Measurements from ENCODE around the gene MINDY3. TPM values are rescaled to one million over a fixed set of nuclear protein-coding genes. Genes with fewer than 3 reads are reported as not detected.

MINDY3 gene
- total RNA-seq, 1 experiment from 2014 or later = 10.8 TPM

DNA sequence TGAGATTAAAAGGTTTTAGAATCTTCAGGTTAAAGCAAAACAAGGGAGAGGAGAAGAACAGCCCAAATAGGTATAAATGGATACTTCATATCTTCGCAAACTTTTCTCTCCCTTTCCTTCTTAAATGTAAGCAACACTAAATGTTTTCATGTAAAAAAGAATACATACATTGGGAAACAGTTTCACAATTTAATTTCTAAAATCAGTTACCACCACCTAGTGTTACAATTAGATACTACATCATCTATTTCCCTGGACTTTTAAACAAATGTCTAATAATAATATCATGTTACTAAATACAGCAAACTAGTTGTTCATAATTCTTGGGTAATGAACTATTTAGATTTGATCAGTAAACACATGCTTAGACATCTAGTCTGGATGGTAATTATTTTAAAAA is 35.8 kb downstream of the MINDY3 start:
- no peaks in the 10 kb centered on the region for H4K20me1 ChIP-seq (ENCODE audit: insufficient read depth)
- ChIA-PET CTCF (no interaction called here), POLR2A (ENCODE audit: unreplicated experiment) (no interaction called here)
- H2AFZ ChIP-seq = no peak overlapping the region
- no peaks in the 10 kb centered on the region for H3K36me3 ChIP-seq (ENCODE audit: low read depth)
- no peak for DNase-seq
- H3K27ac ChIP-seq = no peak overlapping the region
- no peaks in the 10 kb centered on the region for H3K9me3 ChIP-seq (ENCODE audit: insufficient read depth, low read depth)
- no peak overlapping the region for H3K4me3 ChIP-seq
- H3K4me1 ChIP-seq (replicated peaks; ENCODE audit: insufficient read depth) = no peaks in the 10 kb centered on the region
- intact Hi-C loops (cut with micrococcal nuclease; ENCODE audit: unreplicated experiment) = loop anchor here (5.0 kb wide), 1 partner anchor 392 kb away; no protein-coding TSS in a partner anchor
- no peak for TF ChIP-seq EZH2 (IDR thresholded peaks at IDR 0.05; ENCODE audit: low read depth)
- TF ChIP-seq, protein P1, sequence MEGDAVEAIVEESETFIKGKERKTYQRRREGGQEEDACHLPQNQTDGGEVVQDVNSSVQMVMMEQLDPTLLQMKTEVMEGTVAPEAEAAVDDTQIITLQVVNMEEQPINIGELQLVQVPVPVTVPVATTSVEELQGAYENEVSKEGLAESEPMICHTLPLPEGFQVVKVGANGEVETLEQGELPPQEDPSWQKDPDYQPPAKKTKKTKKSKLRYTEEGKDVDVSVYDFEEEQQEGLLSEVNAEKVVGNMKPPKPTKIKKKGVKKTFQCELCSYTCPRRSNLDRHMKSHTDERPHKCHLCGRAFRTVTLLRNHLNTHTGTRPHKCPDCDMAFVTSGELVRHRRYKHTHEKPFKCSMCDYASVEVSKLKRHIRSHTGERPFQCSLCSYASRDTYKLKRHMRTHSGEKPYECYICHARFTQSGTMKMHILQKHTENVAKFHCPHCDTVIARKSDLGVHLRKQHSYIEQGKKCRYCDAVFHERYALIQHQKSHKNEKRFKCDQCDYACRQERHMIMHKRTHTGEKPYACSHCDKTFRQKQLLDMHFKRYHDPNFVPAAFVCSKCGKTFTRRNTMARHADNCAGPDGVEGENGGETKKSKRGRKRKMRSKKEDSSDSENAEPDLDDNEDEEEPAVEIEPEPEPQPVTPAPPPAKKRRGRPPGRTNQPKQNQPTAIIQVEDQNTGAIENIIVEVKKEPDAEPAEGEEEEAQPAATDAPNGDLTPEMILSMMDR (conservative IDR thresholded peaks at IDR 0.05) = peak; percentile 64
- no peaks in the 10 kb centered on the region for H3K27me3 ChIP-seq (ENCODE audit: insufficient read depth, low read depth)
- BruUV-seq (replicated peaks) = no TSS peak
- H3K79me2 ChIP-seq (ENCODE audit: low read depth) = no peaks in the 10 kb centered on the region
- no peaks in the 10 kb centered on the region for H3F3A ChIP-seq (ENCODE audit: insufficient read depth, low read depth)
- H3K4me2 ChIP-seq = no peak overlapping the region
- H3K9me2 ChIP-seq (ENCODE audit: insufficient read depth) = no peaks in the 10 kb centered on the region

DNA sequence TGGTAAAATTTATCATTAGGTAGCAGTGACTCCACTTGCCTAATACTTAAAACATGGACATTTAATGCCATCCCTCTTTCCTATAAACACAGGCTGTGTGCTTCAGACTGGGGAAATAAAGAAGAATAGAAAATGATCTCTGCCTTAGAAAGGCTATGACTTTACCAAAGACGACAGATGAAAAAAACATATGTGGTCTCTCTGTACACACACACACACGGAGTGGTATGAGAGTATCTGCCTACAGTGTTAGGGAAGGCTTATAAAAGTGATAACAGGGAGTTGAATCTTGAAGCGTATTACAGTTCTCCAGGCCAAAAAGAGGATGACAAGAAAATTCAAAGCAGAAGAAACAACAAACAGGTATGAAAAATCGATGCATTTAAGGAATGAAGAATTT is 38.2 kb downstream of the MINDY3 start:
- intact Hi-C loops (cut with micrococcal nuclease; ENCODE audit: unreplicated experiment) = loop anchor here (5.0 kb wide), 1 partner anchor 390 kb away; no protein-coding TSS in a partner anchor
- no TSS peak for BruUV-seq (replicated peaks)

GRCh38 chr10:15821046-15821683 is 39.1 kb downstream of the MINDY3 start:
- ChIA-PET POLR2A (ENCODE audit: unreplicated experiment) (no interaction called here), CTCF (interaction anchor here (0.6 kb wide), 1 partner anchor 10 kb away, joined by 14 read pairs; no protein-coding TSS in a partner anchor)
- TF ChIP-seq EZH2 (IDR thresholded peaks at IDR 0.05; ENCODE audit: low read depth) = no peak
- TF ChIP-seq, protein P1 (conservative IDR thresholded peaks at IDR 0.05) = no peak
- H3K27ac ChIP-seq = no peak overlapping the region
- H3K79me2 ChIP-seq (ENCODE audit: low read depth) = no peaks in the 10 kb centered on the region
- no peaks in the 10 kb centered on the region for H3K36me3 ChIP-seq (ENCODE audit: low read depth)
- BruUV-seq (replicated peaks) = no TSS peak
- H3K9me3 ChIP-seq (ENCODE audit: insufficient read depth, low read depth) = no peaks in the 10 kb centered on the region
- no peaks in the 10 kb centered on the region for H4K20me1 ChIP-seq (ENCODE audit: insufficient read depth)
- no peaks in the 10 kb centered on the region for H3F3A ChIP-seq (ENCODE audit: insufficient read depth, low read depth)
- no peaks in the 10 kb centered on the region for H3K9me2 ChIP-seq (ENCODE audit: insufficient read depth)
- no peak overlapping the region for H2AFZ ChIP-seq
- no peaks in the 10 kb centered on the region for H3K27me3 ChIP-seq (ENCODE audit: insufficient read depth, low read depth)
- intact Hi-C loops (cut with micrococcal nuclease; ENCODE audit: unreplicated experiment) = loop anchor here (5.0 kb wide), 1 partner anchor 389 kb away; no protein-coding TSS in a partner anchor
- H3K4me1 ChIP-seq (replicated peaks; ENCODE audit: insufficient read depth) = no peaks in the 10 kb centered on the region
- no peak overlapping the region for H3K4me2 ChIP-seq
- no peak for DNase-seq
- H3K4me3 ChIP-seq = no peak overlapping the region

More for the DNA sequence above, 38.2 kb downstream of the MINDY3 start:
- Histone ChIP-seq H3K27ac (no peak overlapping the region), H3K4me1 (replicated peaks; ENCODE audit: insufficient read depth) (no peaks in the 10 kb centered on the region), H3K4me2 (no peak overlapping the region), H3F3A (ENCODE audit: insufficient read depth, low read depth) (no peaks in the 10 kb centered on the region), H3K4me3 (no peak overlapping the region), H3K9me3 (ENCODE audit: insufficient read depth, low read depth) (no peaks in the 10 kb centered on the region), H3K79me2 (ENCODE audit: low read depth) (no peaks in the 10 kb centered on the region), H3K36me3 (ENCODE audit: low read depth) (no peaks in the 10 kb centered on the region), H3K9me2 (ENCODE audit: insufficient read depth) (no peaks in the 10 kb centered on the region), H2AFZ (no peak overlapping the region), H3K27me3 (ENCODE audit: insufficient read depth, low read depth) (no peaks in the 10 kb centered on the region), H4K20me1 (ENCODE audit: insufficient read depth) (no peaks in the 10 kb centered on the region)
- DNase-seq = no peak
- POLR2A ChIA-PET (ENCODE audit: unreplicated experiment) = no interaction called here
- TF ChIP-seq, protein P1 (conservative IDR thresholded peaks at IDR 0.05) = no peak
- TF ChIP-seq EZH2 (IDR thresholded peaks at IDR 0.05; ENCODE audit: low read depth) = no peak
- CTCF ChIA-PET = interaction anchor here (0.6 kb wide), 1 partner anchor 9 kb away, joined by 14 read pairs; no protein-coding TSS in a partner anchor
